CD4-positive, CD25-positive, alpha-beta regulatory T cell (primary cell): ENCODE results near the gene ZNRD2. TPM values are rescaled to one million over a fixed set of nuclear protein-coding genes. Genes with fewer than 3 reads are reported as not detected.
A peak's percentile ranks its signal among the peaks of the same experiment; 100 is the strongest.

Experiments
- ATAC-seq, 2 donors: fragments of 150-1000 bp; cut with Tn5 transposase; one replicate each; pipeline ENCODE4 v1.10.0; 2021; ENCODE audit warnings: low read depth in 2 of 2, moderate number of reproducible peaks in 2 of 2, moderate library complexity in 1 of 2
- DNase-seq, 3 donors: peaks; one replicate each; pipeline versions ENCODE4 v3.0.0 to v3.0.0-alpha.2; 2012 to 2022; ENCODE audit warnings: mixed read lengths in 1 of 3
- H3K27ac ChIP-seq: one replicate; pipeline ENCODE4 v1.7.0; 2013; ENCODE audit warnings: mild to moderate bottlenecking, low read length; ENCODE audit not compliant: insufficient read depth, poor library complexity, severe bottlenecking
- H3K27me3 ChIP-seq: one replicate; pipeline ENCODE4 v1.7.0; 2013; ENCODE audit warnings: low read length; ENCODE audit not compliant: control insufficient read depth, insufficient read depth
- H3K36me3 ChIP-seq: one replicate; pipeline ENCODE4 v1.7.0; 2013; ENCODE audit warnings: mild to moderate bottlenecking, low read length, moderate library complexity; ENCODE audit not compliant: control insufficient read depth, insufficient read depth
- H3K4me1 ChIP-seq: 2 replicates; pipeline ENCODE4 v1.7.0; 2013; ENCODE audit warnings: mild to moderate bottlenecking, low read length; ENCODE audit not compliant: insufficient read depth, control insufficient read depth, poor library complexity, severe bottlenecking
- H3K4me3 ChIP-seq: one replicate; pipeline ENCODE4 v1.7.0; 2013; ENCODE audit warnings: low read depth, mild to moderate bottlenecking, low read length, moderate library complexity
- H3K9me3 ChIP-seq, 2 experiments: 1 replicate in 1 of 2; 2 replicates in 1 of 2; pipeline ENCODE4 v1.7.0; 2013; ENCODE audit warnings: low read length in 2 of 2, mild to moderate bottlenecking in 1 of 2, moderate library complexity in 1 of 2; ENCODE audit not compliant: control insufficient read depth in 2 of 2
- H3K27ac Mint-ChIP-seq, 3 donors: one replicate each; pipeline ENCODE4 v1.8.0; 2020 to 2022; ENCODE audit warnings: mild to moderate bottlenecking in 3 of 3, mixed read lengths in 3 of 3, moderate library complexity in 2 of 3
- H3K27me3 Mint-ChIP-seq: one replicate; pipeline ENCODE4 v1.8.0; 2022; ENCODE audit warnings: mild to moderate bottlenecking, mixed read lengths
- H3K36me3 Mint-ChIP-seq: one replicate; pipeline ENCODE4 v1.8.0; 2020; ENCODE audit warnings: mixed read lengths
- H3K4me1 Mint-ChIP-seq, 4 donors: one replicate each; pipeline ENCODE4 v1.8.0; 2020 to 2022; ENCODE audit warnings: mixed read lengths in 4 of 4, mild to moderate bottlenecking in 1 of 4
- H3K4me3 Mint-ChIP-seq, 4 donors: one replicate each; pipeline ENCODE4 v1.8.0; 2020 to 2022; ENCODE audit warnings: mild to moderate bottlenecking in 4 of 4, mixed read lengths in 4 of 4, moderate library complexity in 3 of 4
- H3K9me3 Mint-ChIP-seq, 7 donors: one replicate each; pipeline ENCODE4 v1.8.0; 2020 to 2022; ENCODE audit warnings: mixed read lengths in 7 of 7, mild to moderate bottlenecking in 3 of 7, moderate library complexity in 2 of 7
- polyA plus RNA-seq, 4 donors: library from polyadenylated mRNA; unstranded; fragments of 300-500 nt; fragmentation: Illumina TruSeq; gene quantifications; one replicate each; pipeline ENCODE4 v1.2.3, GENCODE V29; 2021
- total RNA-seq: library from RNA; stranded (reverse); gene quantifications from one replicate; pipeline ENCODE4 v1.2.3, GENCODE V29; 2022

Gene ZNRD2
- total and polyA plus RNA-seq, 5 donors from 2014 or later = 34.6 to 84.7 (median 71.6) TPM

- H3K9me3 Mint-ChIP-seq = no peaks in the 10 kb centered on the region
- H3K27ac Mint-ChIP-seq = peak within 1 kb of the TSS; percentile 96 to 99 (median 98)
- Histone ChIP-seq H3K36me3 (peaks cover 28% of the 10 kb centered on the region), H3K27ac (peak within 1 kb of the TSS; percentile 96), H3K27me3 (no peaks in the 10 kb centered on the region), H3K4me3 (peak within 1 kb of the TSS; percentile 98), H3K4me1 (peaks cover 58% of the 10 kb centered on the region), H3K9me3 (no peaks in the 10 kb centered on the region)
- H3K4me1 Mint-ChIP-seq = peaks cover 0 to 62% (median 21%) of the 10 kb centered on the region in 4 donors
- peaks cover 9% of the 10 kb centered on the region for H3K36me3 Mint-ChIP-seq
- peak; percentile 100 for DNase-seq
- peak; percentile 91 for ATAC-seq
- H3K4me3 Mint-ChIP-seq = peak within 1 kb of the TSS; percentile 88 to 98 (median 98)
- H3K27me3 Mint-ChIP-seq = peaks cover 4% of the 10 kb centered on the region
Measured at GRCh38 chr11:65615229-65615949, 45.1 kb downstream of the ZNRD2 start, which contains the start of gene PCNX3. TSS of gene PCNX3 (plus strand) at chr11:65615776. CDS start at chr11:65616312, 536 bp downstream.

- H3K9me3 Mint-ChIP-seq = no peaks in the 10 kb centered on the region
- peaks cover 4% of the 10 kb centered on the region for H3K27me3 Mint-ChIP-seq
- Histone ChIP-seq H3K36me3 (peaks cover 28% of the 10 kb centered on the region), H3K27ac (peak overlapping the region; percentile 96), H3K27me3 (no peaks in the 10 kb centered on the region), H3K4me1 (peaks cover 51% of the 10 kb centered on the region), H3K4me3 (peak overlapping the region; percentile 82), H3K9me3 (no peaks in the 10 kb centered on the region)
- peak overlapping the region; percentile 96 to 99 (median 98) for H3K27ac Mint-ChIP-seq
- H3K4me1 Mint-ChIP-seq = peaks cover 0 to 57% (median 20%) of the 10 kb centered on the region in 4 donors
- ATAC-seq = no peak
- H3K36me3 Mint-ChIP-seq = peaks cover 9% of the 10 kb centered on the region
- peak overlapping the region; percentile 88 to 98 (median 98) for H3K4me3 Mint-ChIP-seq
- peak in 1 of 3 donors; percentile 43 for DNase-seq
Measured at GRCh38 chr11:65615950-65616574, 45.8 kb downstream of the ZNRD2 start.

DNA sequence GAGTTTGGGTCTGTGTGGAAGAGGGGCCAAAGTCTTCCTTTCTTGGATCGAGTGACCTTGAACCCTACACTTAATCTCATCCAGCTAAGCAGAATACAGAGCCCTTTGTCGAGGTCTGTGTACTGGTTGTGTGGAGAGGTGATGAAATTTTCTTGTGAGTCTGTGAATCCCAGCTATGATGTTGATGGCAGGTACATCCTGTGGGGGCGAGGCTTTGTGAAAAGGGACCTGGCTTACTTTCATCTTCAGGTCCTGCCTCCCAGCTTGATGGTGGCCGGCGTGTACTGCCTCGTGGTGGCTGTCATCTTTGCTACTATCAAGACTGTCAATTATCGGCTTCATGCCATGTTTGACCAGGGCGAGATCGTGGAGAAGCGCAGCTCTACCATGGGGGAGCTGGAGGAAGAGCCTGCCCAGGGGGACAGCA is 46.3 kb downstream of the ZNRD2 start:
- peaks cover 46% of the 10 kb centered on the region for H3K4me1 ChIP-seq
- peak overlapping the region; percentile 95 to 99 (median 96) for H3K27ac Mint-ChIP-seq
- H3K36me3 Mint-ChIP-seq = peaks cover 9% of the 10 kb centered on the region
- H3K36me3 ChIP-seq = peaks cover 33% of the 10 kb centered on the region
- peak overlapping the region; percentile 96 for H3K27ac ChIP-seq
- H3K4me3 ChIP-seq = peak overlapping the region; percentile 82
- H3K27me3 Mint-ChIP-seq = peaks cover 4% of the 10 kb centered on the region
- peak in 1 of 3 donors; percentile 62 for DNase-seq
- peak overlapping the region; percentile 83 to 97 (median 94) for H3K4me3 Mint-ChIP-seq
- H3K4me1 Mint-ChIP-seq = peaks cover 0 to 53% (median 22%) of the 10 kb centered on the region in 4 donors
- H3K27me3 ChIP-seq = no peaks in the 10 kb centered on the region
- H3K9me3 Mint-ChIP-seq = no peaks in the 10 kb centered on the region
- no peaks in the 10 kb centered on the region for H3K9me3 ChIP-seq
- ATAC-seq = no peak

- H3K27me3 Mint-ChIP-seq = peaks cover 4% of the 10 kb centered on the region
- no peaks in the 10 kb centered on the region for H3K27me3 ChIP-seq
- ATAC-seq = no peak
- H3K36me3 ChIP-seq = peaks cover 40% of the 10 kb centered on the region
- no peak for DNase-seq
- H3K4me1 Mint-ChIP-seq = peaks cover 0 to 47% (median 17%) of the 10 kb centered on the region in 4 donors
- peak overlapping the region; percentile 83 to 97 (median 94) for H3K4me3 Mint-ChIP-seq
- no peak overlapping the region for H3K27ac ChIP-seq
- H3K4me1 ChIP-seq = peaks cover 39% of the 10 kb centered on the region
- no peaks in the 10 kb centered on the region for H3K9me3 Mint-ChIP-seq
- H3K36me3 Mint-ChIP-seq = peaks cover 9% of the 10 kb centered on the region
- H3K4me3 ChIP-seq = peak overlapping the region; percentile 82
- peak overlapping the region in 2 of 3 donors; percentile 95 to 96 for H3K27ac Mint-ChIP-seq
- H3K9me3 ChIP-seq = no peaks in the 10 kb centered on the region
Measured at GRCh38 chr11:65617136-65617850, 47.0 kb downstream of the ZNRD2 start.

DNA sequence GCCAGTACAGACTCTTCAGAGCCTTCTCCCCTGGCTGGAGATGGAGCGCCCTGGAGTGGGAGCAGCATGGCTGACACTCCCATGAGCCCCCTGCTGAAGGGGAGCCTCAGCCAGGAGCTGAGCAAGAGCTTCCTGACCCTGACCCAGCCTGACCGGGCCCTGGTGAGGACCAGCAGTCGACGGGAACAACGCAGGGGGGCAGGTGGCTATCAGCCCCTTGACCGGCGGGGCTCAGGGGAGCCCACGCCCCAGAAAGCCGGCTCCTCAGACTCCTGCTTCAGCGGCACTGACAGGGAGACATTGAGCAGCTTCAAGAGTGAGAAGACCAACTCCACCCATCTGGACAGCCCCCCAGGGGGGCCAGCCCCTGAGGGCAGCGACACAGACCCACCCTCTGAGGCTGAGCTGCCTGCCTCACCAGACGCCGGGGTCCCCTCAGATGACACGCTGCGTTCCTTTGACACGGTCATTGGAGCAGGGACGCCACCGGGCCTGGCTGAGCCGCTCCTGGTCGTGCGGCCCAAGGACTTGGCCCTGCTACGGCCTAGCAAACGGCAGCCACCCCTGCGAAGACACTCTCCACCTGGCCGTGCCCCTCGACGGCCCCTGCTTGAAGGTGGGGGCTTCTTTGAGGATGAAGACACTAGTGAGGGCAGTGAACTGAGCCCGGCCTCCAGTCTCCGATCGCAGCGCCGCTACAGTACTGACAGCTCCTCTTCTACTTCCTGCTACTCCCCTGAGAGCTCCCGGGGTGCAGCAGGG is 47.9 kb downstream of the ZNRD2 start:
- Mint-ChIP-seq H3K27ac (no peak overlapping the region), H3K36me3 (peaks cover 9% of the 10 kb centered on the region), H3K4me3 (peak overlapping the region in 3 of 4 donors; percentile 27 to 96 (median 93)), H3K4me1 (peaks cover 0 to 42% (median 16%) of the 10 kb centered on the region in 4 donors), H3K9me3 (no peaks in the 10 kb centered on the region), H3K27me3 (peaks cover 4% of the 10 kb centered on the region)
- Histone ChIP-seq H3K9me3 (no peaks in the 10 kb centered on the region), H3K36me3 (peaks cover 45% of the 10 kb centered on the region), H3K4me3 (no peak overlapping the region), H3K27me3 (no peaks in the 10 kb centered on the region), H3K4me1 (peaks cover 30% of the 10 kb centered on the region), H3K27ac (no peak overlapping the region)
- DNase-seq = no peak
- no peak for ATAC-seq

GRCh38 chr11:65618763-65619162 is 48.5 kb downstream of the ZNRD2 start:
- no peaks in the 10 kb centered on the region for H3K9me3 Mint-ChIP-seq
- H3K27me3 ChIP-seq = no peaks in the 10 kb centered on the region
- no peak overlapping the region for H3K4me3 ChIP-seq
- H3K9me3 ChIP-seq = no peaks in the 10 kb centered on the region
- peaks cover 0 to 40% (median 16%) of the 10 kb centered on the region in 4 donors for H3K4me1 Mint-ChIP-seq
- H3K27ac Mint-ChIP-seq = peak overlapping the region in 1 of 3 donors; percentile 6
- H3K36me3 ChIP-seq = peaks cover 49% of the 10 kb centered on the region
- ATAC-seq = no peak
- no peak for DNase-seq
- peaks cover 24% of the 10 kb centered on the region for H3K4me1 ChIP-seq
- peak overlapping the region in 3 of 4 donors; percentile 27 to 41 (median 27) for H3K4me3 Mint-ChIP-seq
- H3K27me3 Mint-ChIP-seq = peaks cover 4% of the 10 kb centered on the region
- H3K27ac ChIP-seq = no peak overlapping the region
- peaks cover 9% of the 10 kb centered on the region for H3K36me3 Mint-ChIP-seq
